ENCODE measurements around the gene JCAD.

Gene JCAD

GRCh38 chr10:29977171-29977570, 82.2 kb downstream of the JCAD start:
- no peak for DNase-seq

GRCh38 chr10:29976134-29976533, 83.3 kb downstream of the JCAD start:
- no peak for DNase-seq

- no peak for DNase-seq
Measured at GRCh38 chr10:29974773-29975172, 84.6 kb downstream of the JCAD start.

- no peak for DNase-seq
Measured at GRCh38 chr10:29973921-29974320, 85.5 kb downstream of the JCAD start.

GRCh38 chr10:29970576-29970975, 88.8 kb downstream of the JCAD start:
- DNase-seq = no peak

- DNase-seq = no peak
Measured at GRCh38 chr10:29970012-29970396, 89.4 kb downstream of the JCAD start.

GRCh38 chr10:29969255-29970011, 90.0 kb downstream of the JCAD start:
- DNase-seq = no peak

GRCh38 chr10:29968585-29968984, 90.8 kb downstream of the JCAD start:
- no peak for DNase-seq

- no peak for DNase-seq
Measured at GRCh38 chr10:29966269-29966668, 93.1 kb downstream of the JCAD start.

All from T-helper 9 cell (primary cell).